Occipital lobe (tissue), 2 donors: ENCODE data around the gene GALNT15. TPM values are rescaled to one million over a fixed set of nuclear protein-coding genes. Genes with fewer than 3 reads are reported as not detected.

Source experiments
- DNase-seq: peaks from one replicate; lab custom pipeline; 2025; lab: John Stamatoyannopoulos, UW
- total RNA-seq: library from RNA; depleted of rRNA; stranded (reverse); fragments of >200 nt; gene quantifications from one replicate; pipeline ENCODE4 v1.2.3, GENCODE V29; 2014

GALNT15 gene
- total RNA-seq, 1 donor from 2014 or later, result 2.0 TPM

DNA sequence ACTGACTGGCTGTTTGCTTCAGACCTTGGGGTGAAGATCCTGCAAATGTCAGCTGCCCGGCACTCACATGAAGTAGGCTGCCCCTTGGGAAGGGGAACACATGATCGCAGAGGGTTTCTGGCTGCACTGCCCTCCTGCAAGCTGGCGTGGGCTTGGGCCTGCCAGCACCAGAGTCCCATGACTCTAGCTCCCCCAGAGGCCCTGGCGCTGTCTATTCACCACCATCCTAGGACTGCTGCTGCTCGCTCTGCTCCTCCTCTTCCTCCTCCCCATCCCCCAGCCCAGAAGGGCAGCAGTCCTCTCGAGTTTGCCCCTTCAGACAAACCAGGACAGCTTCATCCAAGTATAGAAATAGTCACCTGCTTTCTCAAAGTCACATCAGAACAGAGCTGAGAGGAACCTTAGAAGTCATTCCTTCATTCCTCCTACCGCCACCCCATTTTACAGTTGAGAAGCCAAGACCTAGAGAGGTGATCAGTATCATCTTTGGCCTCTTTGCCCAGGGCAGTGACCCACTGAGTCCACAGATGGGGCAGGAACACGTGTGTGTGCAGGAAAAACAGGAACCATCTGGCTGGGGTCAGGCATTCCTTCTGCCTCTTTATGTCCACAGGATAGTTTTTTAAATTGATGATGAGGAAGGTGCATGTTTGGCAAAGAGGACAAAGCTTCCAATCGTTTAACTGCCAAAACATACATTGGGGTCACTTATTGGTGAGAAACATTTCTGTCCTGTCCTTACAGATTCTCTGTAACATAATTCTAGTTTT lies 77.0 kb downstream of the GALNT15 start:
- DNase-seq, result no peak

DNA sequence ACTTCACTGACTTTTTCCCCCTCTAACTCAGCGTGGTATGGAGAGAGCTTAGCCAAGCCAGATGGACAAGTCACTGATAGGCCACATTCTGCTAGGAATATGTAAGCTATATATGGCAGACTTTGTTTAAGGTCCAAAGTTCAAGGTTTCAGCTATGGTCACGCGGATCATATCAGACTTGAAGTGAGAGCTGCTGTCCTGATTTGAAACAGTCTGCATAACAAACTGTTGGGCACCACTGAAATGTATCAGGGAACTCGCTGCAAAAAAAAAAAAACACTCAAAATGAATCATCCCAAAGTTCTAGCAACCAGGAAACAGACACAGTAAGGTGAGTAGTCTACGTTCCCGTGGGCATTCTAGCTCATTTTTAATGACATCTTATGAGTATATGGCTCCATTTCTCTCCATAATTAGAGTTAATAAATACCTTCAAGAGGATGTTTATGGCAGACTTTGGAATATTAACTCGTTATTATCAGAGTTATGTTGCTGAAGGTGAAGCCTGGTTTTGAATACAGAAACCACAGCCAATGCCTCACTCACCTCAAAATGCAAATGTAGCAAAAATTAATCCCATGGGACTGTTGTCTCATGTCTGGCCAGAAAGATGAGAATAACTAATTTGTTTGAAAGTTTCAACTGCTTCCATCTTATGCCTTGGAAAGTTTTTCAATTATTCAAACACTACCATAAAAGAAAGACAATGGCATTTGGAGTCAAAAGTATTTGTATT lies 77.9 kb downstream of the GALNT15 start:
- DNase-seq, result no peak

DNA sequence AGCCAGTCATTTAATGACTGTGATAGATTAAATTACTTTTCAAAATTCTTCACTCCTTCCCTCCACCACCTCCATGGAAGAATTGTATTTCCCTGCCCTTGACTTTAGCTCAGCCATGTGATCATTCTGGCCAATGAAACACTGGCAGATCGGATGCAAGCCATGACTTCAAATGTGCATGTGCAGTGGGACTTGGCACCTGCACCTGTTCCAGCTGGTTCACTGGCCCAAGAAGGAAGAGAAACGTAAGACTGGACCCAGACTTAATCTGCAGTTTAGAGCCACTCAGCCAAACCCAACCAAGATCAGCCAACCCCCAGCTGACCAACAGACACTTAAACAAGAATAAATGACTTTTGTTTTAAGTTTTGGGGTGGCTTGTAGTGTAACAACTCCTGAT lies 78.5 kb downstream of the GALNT15 start:
- DNase-seq, result no peak

DNA sequence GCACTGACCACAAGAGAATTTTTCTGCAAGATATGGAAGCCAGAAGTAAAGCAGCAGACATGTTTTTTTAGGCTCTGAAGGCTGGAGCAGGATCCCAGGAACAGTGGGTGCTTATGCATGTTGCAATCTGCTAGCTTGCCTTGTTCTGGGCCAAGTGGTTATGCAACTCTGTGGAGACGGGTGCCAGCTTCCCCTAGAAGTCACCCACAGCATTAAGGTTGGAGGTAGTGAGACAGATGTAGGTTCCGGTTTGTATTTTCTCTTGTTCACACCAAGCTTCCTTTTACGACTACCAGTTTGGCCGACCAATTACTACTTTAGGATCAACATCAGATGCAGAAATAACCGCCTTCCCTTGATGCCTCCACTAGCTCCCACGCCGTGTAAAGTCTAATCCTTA lies 79.1 kb downstream of the GALNT15 start:
- peak; percentile 69 for DNase-seq

DNA sequence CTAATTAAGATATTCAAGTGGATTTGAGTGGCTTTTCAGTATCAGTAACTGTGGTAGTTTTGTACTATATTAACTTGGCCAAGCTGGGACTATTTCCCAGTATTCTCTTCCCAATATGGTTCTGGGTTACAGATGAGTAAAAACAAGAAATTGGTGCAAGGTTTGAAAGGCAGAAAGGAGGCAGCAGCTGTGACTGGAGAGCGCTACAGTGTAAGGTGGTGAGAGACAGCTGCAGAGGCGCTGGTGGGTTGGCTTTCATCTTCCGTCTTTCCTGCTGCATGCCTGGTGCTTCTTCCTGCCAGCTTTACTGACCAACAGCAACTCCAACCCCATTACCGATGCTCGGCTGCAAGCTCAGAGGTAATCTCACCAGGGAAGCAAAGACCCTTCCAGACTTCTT lies 80.4 kb downstream of the GALNT15 start:
- DNase-seq, result no peak

DNA sequence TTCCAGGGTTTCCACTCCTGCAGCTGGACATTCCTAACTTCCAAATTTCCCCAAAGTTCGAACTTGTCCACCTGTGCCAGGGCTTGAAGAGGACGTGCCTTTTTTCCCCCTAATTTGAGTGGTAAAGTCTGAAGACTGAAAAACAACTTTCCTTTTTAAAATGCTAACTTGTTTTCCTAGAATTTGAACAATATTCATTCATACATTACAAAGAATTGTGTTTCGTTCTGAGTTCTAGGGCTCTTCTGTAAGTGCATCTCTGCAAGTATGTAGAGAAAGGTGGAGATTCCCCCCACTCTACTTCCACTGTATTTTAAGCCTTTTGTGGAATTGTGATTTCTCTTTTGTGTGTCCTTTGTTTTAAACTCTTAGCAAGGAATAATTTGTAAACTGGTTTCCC lies 80.8 kb downstream of the GALNT15 start:
- no peak for DNase-seq

DNA sequence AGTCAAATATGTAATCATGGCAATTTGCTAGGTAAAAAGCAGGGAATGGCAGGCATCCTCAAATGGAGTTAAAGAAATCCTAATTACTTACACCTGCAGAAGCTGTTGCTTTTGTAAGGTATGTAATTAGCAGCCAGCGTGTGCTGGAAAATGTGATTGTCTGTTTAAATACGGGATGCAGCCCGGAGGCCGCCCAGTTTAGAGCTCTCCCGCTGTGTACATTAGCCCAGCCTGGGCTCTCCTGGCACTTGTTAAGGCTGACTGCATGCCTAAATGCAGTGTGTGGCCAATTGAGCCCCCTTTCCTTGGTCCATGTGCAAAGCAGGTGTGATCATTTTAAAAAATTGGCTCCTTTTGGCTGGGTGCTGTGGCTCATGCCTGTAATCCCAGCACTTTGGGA lies 81.2 kb downstream of the GALNT15 start:
- no peak for DNase-seq

DNA sequence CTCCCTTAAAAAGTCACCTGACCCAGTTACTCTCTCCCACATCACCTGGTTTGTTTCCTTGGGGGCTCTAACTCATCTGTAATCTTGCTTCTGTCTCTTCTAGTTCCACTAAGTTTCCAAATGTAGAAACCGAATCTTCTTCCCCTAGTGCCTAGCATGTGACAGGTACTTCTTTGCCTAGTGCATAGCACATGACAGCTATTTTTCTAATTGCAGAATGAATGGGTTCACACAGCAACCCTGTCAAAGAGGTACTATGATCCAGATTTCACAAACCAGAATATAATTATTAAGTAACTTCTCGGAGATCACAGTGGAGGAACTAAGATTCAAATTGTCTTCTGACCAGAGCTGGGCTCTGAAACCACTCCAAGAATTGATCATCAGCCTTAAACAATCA lies 82.8 kb downstream of the GALNT15 start:
- DNase-seq, result no peak

DNA sequence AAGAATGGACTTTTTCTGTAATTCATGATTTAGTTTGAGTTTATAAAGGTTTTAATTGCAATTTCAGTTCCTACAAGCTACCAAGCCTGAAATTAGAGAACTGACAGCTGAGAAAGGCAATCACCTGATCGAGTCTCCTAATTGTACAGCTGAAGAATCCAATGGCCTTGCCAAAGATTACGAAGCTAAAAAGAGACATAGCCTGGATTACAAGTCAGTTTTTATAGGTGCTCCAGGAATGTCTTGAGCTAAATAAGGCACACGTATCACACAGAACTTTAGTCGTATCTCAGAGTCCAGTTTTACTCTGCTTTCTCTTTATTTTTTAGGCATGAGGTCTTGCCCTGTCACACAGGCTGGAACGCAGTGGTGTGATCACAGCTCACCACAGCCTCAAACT lies 83.7 kb downstream of the GALNT15 start:
- DNase-seq, result no peak

DNA sequence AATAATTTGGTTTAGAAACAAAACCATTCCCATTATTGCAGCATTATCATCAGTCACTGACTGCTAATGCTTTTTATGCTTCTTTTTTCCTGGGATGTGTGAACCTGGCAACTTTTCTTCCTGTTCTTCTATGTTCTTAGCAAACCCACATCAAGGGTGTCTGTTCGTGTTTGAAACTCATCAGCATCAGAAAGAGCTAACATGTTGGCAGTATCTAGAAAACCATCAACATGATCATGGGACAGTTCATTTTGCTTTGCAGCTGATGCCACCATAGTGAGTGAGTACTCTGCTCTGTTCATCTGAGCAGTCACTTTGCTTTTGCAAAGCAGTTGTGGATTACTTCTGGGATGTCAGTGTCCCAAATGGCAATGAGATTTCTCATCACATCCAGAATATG lies 84.4 kb downstream of the GALNT15 start:
- no peak for DNase-seq

DNA sequence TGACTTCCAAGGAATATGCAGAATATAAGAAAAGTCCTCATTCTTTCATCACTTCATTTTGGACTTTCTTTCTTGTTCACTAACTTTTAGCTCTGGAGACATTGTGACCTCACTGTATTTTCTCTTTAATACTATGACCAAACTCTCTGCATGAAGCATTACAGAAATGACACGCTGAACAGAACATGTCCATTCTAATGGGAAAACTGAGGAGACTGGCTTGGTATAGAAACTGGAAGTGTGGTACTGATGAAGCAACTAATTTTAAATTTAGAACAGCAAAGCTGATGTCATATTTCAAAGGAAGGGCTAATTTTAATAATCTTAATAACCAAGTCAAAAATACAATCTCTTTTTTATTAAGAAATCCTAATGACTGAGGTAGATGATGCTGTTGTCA lies 85.6 kb downstream of the GALNT15 start:
- no peak for DNase-seq

DNA sequence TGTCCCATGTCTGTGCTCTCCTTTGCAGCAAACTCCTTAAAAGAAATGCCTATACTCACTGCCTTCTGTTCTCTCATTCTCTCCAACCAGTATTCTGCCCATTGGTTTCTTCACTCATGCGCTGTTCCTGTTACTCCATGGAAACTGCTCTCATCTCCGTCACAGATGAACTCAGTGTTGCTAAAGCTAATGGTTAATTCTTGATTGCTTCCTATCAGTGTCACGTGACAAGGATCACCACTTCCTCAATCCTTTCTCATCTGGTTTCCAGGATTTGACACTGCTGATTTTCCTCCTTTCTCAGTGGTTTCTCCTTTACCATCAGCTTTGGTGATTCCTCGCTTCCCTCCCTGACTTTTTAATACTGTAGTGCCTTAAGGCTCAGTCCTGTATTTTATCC lies 87.7 kb downstream of the GALNT15 start:
- no peak for DNase-seq

DNA sequence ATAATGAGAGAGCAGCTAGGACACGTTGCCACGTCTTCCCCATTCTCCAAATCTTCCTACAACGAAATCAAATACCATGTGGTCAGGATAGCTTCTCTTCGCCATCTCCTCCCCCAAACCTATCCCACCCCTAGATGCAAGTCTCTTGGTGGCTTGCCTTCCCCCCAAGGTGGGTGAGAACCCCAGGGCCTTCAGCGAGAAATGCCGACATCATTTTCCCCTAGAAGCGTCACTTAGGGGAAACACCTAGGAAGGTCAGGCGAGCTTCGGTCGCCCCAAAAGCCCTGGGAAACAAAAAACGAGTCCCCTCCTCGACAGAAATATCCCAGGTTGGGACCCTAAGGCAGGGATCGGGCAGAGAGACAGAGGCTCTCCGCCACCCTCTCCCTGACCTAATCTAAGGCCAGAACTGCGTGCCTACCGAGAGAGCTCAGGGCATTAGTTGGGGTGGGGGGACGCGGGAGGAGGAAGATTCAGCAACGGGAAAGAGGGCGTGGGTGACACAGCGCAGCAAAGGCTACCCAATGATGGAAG lies 89.8 kb downstream of the GALNT15 start:
- DNase-seq, result no peak

DNA sequence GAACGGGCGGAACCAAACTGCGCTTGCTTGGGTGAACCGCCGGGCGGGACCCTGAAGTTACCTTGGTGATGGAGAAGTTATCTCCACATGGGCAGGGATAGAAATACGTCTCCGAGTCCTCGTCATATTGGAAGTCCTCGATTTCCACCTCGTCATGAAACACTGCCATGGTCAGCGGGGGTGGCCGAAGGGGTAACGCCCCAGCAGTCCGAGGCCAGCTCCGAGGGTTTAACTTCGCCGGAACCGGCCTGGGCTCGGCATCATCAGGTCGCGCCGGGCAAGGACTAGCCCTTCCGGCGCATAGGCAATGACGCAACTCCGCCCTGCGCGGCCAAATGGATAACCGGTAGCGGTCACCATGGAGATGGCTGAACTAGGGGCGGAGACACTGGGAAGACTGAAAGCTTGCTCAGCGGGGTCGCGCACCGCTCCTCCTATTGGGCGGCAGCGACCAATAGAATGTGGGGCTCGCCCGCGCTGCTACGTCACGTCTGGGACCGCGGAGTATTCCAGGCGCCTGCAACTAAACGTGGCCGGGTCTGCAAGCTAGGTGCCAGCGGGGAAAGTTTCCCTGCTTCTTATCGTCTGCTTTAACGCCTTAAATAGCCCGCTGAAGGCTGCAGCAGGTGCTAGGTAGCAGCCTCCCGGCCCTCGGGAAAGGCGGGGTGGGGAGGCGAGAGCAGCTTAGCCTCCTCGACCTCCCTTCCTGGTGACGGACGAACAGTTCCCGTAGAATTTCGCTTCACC lies 90.4 kb downstream of the GALNT15 start, which contains the start of the genes DPH3 and OXNAD1:
Gene DPH3, minus strand, starts transcription at position 236 of the 747 bp plus-strand sequence. Its CDS starts 67 bp downstream, at position 169.
Gene OXNAD1, plus strand, starts transcription at position 505 of the 747 bp plus-strand sequence. CDS start 5,741 bp downstream, outside the sequence.
- DNase-seq, result peak; percentile 98

DNA sequence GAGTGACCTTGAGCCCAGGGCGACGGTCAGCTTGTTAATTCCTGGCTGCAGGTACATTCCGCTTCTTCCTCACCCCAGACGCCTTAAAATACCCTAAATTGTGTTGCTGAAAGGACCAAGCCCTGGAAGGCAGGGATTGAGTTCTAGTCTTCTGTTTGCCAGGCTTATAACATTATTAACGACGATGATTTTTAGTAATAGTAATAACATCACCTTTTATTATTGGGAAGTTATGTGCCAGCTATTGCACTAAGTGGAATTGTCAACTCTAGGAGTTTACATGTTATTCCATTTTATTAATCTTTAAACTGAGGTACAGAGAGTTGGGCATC lies 90.9 kb downstream of the GALNT15 start:
- no peak for DNase-seq

DNA sequence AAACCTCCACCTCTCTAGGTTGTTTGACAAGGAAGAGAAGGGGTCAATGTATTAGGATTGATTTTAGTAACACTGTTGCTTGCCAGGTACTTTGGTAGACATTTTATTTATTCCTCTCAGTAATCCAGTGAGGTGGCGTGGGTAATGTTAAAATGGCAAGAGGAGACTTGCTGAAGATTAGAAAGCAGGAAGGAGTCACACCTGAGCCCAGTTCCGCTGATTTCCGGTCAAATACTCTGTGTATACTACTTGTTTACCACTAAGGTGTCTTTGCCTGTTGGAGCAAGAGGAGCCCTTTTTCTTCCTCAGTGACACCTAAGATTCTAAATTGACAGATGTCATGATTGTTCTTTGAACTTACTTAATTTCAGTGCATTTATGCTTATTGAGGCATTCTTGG lies 92.2 kb downstream of the GALNT15 start:
- no peak for DNase-seq

DNA sequence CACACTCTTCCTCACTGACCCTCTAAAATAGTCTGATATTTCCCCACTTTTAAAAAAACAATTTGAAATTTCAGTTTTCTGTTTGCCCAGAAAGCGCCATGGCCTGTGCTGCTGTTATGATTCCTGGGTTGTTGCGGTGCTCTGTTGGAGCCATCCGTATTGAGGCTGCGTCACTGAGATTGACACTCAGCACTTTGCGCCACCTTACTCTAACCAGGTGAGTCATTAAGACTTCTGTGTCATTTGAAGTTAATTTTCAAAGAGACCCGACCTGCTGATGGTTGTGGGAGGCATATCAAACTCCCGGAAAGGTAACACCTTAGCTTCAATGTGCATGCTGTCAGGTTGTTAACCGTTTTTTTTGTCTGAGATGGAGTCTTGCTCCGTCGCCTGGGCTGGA lies 96.4 kb downstream of the GALNT15 start:
- no peak for DNase-seq

DNA sequence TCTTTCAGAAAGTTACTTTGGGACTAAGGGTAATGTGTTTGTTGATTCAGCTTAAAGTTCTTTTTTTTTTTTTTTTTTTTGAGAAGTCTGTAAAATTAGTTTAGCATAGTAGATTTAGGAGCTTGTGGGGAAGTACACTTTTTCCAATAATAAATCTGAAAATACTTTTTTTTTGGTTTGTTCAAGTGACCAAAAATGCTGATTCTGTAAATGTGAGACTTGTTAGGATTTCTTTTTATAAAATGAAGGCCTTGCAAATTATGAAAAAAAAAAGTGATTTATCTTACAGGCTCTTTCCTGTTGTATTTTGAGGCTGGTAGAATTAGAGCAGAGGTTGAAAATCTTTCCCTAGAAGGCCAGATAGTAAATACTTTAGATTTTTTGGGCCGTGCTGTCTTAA lies 98.1 kb downstream of the GALNT15 start:
- no peak for DNase-seq

DNA sequence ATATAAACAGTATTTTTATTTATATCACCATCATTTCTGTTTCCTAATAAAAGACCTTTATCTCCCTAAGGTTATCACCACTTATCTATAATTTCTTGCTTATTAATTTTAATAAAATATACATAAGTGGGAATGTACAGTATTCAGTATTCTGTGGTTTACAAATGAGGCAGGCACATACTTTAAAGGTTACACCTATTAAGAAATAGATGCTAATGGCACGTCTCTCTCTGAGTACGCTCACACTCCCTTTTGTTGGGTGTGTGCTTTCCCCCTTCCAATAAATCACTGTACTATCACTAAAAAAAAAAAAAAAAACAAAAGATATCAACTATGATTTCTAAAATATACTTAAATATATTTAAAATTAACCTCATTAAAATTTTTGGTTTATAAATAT lies 99.4 kb downstream of the GALNT15 start:
- DNase-seq, result no peak

DNA sequence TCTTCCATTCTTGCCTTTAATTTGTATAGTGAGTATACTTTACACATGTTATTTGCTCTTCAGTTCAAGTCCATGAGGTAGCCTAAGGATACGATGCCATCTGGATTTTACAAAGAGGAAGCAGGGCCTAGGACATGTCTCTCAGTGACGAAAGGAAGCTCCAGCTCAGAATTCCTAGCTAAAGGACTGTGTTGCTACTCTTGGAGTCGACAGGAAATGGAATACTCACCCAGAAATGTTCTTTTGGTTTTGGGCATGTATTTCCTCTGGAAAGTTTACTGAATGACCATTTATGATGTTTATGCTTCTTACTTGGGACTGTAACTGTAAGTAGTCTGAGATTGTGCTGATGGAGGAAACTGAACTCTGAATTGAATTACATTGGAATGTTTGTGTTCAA lies 103.0 kb downstream of the GALNT15 start:
- no peak for DNase-seq

DNA sequence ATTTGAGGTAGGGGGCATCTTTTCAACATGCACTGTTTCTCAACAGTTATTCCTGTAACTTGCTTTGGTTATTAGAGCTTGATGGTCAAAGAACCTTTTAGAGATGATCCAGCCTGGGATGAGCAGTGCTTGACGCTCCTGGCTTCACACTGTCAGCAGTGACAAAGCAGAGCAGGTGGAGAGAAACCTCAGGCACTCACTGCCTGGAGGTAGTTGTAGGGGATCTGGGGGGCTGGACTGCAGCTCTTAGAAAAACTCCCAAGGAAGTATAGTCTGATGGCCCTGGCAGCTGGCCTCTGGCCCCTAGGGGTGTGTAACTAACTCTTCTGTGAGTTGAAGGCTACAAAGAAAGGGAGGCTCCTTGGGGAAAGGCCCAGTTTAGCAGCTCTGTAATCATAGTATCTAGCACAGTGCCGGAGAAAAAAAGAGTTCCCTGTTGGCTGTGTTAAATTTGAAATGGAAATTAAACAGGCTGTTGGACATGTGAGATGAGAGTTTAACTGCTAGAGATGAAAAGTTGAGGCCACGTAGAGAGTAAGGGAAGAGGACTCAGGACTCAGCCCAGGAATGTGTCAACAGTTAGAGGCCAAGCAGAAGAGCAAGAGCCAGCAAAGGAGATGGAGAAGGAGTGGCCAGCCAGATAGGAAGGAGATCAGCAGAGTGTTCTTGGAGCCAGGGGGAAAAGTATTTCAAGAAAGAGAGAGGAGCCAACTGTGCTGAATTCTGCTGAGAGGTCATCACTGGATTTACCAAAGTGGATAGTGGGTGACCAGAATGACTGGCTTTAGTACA lies 104.7 kb downstream of the GALNT15 start:
- no peak for DNase-seq
